IPS-15b (cell line): ENCODE data around the gene WDCP.

Experiments used
- H3K27me3 ChIP-seq: one replicate; pipeline ENCODE4 v1.6.1; 2013; ENCODE audit warnings: low read length; ENCODE audit not compliant: control insufficient read depth, insufficient read depth
- H3K36me3 ChIP-seq: one replicate; pipeline ENCODE4 v1.6.1; 2013; ENCODE audit warnings: low read length; ENCODE audit not compliant: control insufficient read depth, insufficient read depth
- H3K4me1 ChIP-seq: one replicate; pipeline ENCODE4 v1.6.1; 2013; ENCODE audit warnings: mild to moderate bottlenecking, low read length; ENCODE audit not compliant: control insufficient read depth, insufficient read depth
- H3K4me3 ChIP-seq: one replicate; pipeline ENCODE4 v1.5.1; 2013; ENCODE audit warnings: low read depth, low read length
- H3K9ac ChIP-seq: one replicate; pipeline ENCODE4 v1.6.1; 2013; ENCODE audit warnings: low read depth, mild to moderate bottlenecking, low read length
- H3K9me3 ChIP-seq: one replicate; pipeline ENCODE4 v1.6.1; 2013; ENCODE audit warnings: mild to moderate bottlenecking, low read length; ENCODE audit not compliant: control insufficient read depth, insufficient read depth

WDCP gene

GRCh38 chr2:24038786-24039499 lies 8.2 kb downstream of the WDCP start:
- H3K36me3 ChIP-seq = peaks cover 10% of the 10 kb centered on the region

GRCh38 chr2:24026233-24026632 lies 21.0 kb downstream of the WDCP start:
- Histone ChIP-seq H3K9me3 (no peaks in the 10 kb centered on the region), H3K36me3 (peaks cover 37% of the 10 kb centered on the region), H3K9ac (no peak overlapping the region), H3K27me3 (no peaks in the 10 kb centered on the region), H3K4me1 (peaks cover 13% of the 10 kb centered on the region), H3K4me3 (peak overlapping the region; percentile 15)

More at GRCh38 chr2:24038786-24039499, 8.2 kb downstream of the WDCP start:
- Histone ChIP-seq H3K27me3 (no peaks in the 10 kb centered on the region), H3K4me3 (no peak overlapping the region), H3K9ac (no peak overlapping the region), H3K9me3 (no peaks in the 10 kb centered on the region), H3K4me1 (peaks cover 2% of the 10 kb centered on the region)

- no peak overlapping the region for H3K9ac ChIP-seq
- no peaks in the 10 kb centered on the region for H3K9me3 ChIP-seq
- H3K4me3 ChIP-seq = no peak overlapping the region
- no peaks in the 10 kb centered on the region for H3K27me3 ChIP-seq
- H3K4me1 ChIP-seq = peaks cover 13% of the 10 kb centered on the region
- H3K36me3 ChIP-seq = peaks cover 30% of the 10 kb centered on the region
Observed at GRCh38 chr2:24024996-24025663, 22.1 kb downstream of the WDCP start.

GRCh38 chr2:24024018-24024417 lies 23.2 kb downstream of the WDCP start:
- H3K4me3 ChIP-seq = no peak overlapping the region
- H3K4me1 ChIP-seq = peaks cover 13% of the 10 kb centered on the region
- H3K36me3 ChIP-seq = peaks cover 23% of the 10 kb centered on the region
- H3K9me3 ChIP-seq = no peaks in the 10 kb centered on the region
- no peak overlapping the region for H3K9ac ChIP-seq
- no peaks in the 10 kb centered on the region for H3K27me3 ChIP-seq

GRCh38 chr2:24022975-24023575 lies 24.1 kb downstream of the WDCP start:
- H3K9me3 ChIP-seq = no peaks in the 10 kb centered on the region
- no peak overlapping the region for H3K4me3 ChIP-seq
- peaks cover 13% of the 10 kb centered on the region for H3K4me1 ChIP-seq
- peaks cover 23% of the 10 kb centered on the region for H3K36me3 ChIP-seq
- no peaks in the 10 kb centered on the region for H3K27me3 ChIP-seq
- H3K9ac ChIP-seq = no peak overlapping the region

GRCh38 chr2:24022324-24022974 lies 24.7 kb downstream of the WDCP start:
- Histone ChIP-seq H3K36me3 (peaks cover 23% of the 10 kb centered on the region), H3K9ac (no peak overlapping the region), H3K4me3 (no peak overlapping the region), H3K9me3 (no peaks in the 10 kb centered on the region), H3K4me1 (peaks cover 13% of the 10 kb centered on the region), H3K27me3 (no peaks in the 10 kb centered on the region)

- no peaks in the 10 kb centered on the region for H3K27me3 ChIP-seq
- H3K9me3 ChIP-seq = no peaks in the 10 kb centered on the region
- no peak overlapping the region for H3K4me3 ChIP-seq
- peaks cover 23% of the 10 kb centered on the region for H3K36me3 ChIP-seq
- H3K4me1 ChIP-seq = peaks cover 7% of the 10 kb centered on the region
- no peak overlapping the region for H3K9ac ChIP-seq
Observed at GRCh38 chr2:24021122-24021998, 25.8 kb downstream of the WDCP start.

GRCh38 chr2:24020244-24020643 lies 26.9 kb downstream of the WDCP start:
- H3K9ac ChIP-seq = no peak overlapping the region
- H3K36me3 ChIP-seq = peaks cover 19% of the 10 kb centered on the region
- H3K4me1 ChIP-seq = peaks cover 3% of the 10 kb centered on the region
- H3K4me3 ChIP-seq = no peak overlapping the region
- no peaks in the 10 kb centered on the region for H3K9me3 ChIP-seq
- H3K27me3 ChIP-seq = no peaks in the 10 kb centered on the region

- Histone ChIP-seq H3K27me3 (no peaks in the 10 kb centered on the region), H3K9ac (no peak overlapping the region), H3K4me3 (no peak overlapping the region), H3K4me1 (no peaks in the 10 kb centered on the region), H3K9me3 (no peaks in the 10 kb centered on the region), H3K36me3 (peaks cover 14% of the 10 kb centered on the region)
Observed at GRCh38 chr2:24019729-24020128, 27.5 kb downstream of the WDCP start.

- Histone ChIP-seq H3K27me3 (no peaks in the 10 kb centered on the region), H3K4me3 (no peak overlapping the region), H3K9ac (no peak overlapping the region), H3K36me3 (peaks cover 6% of the 10 kb centered on the region), H3K4me1 (no peaks in the 10 kb centered on the region), H3K9me3 (no peaks in the 10 kb centered on the region)
Observed at GRCh38 chr2:24018241-24018640, 28.9 kb downstream of the WDCP start.

GRCh38 chr2:24017711-24018110 lies 29.5 kb downstream of the WDCP start:
- no peaks in the 10 kb centered on the region for H3K27me3 ChIP-seq
- H3K4me3 ChIP-seq = no peak overlapping the region
- no peaks in the 10 kb centered on the region for H3K4me1 ChIP-seq
- no peaks in the 10 kb centered on the region for H3K9me3 ChIP-seq
- H3K36me3 ChIP-seq = peaks cover under 1% of the 10 kb centered on the region
- no peak overlapping the region for H3K9ac ChIP-seq
